HepG2 (cell line): ENCODE data around the gene S100A5. TPM values are rescaled to one million over a fixed set of nuclear protein-coding genes. Genes with fewer than 3 reads are reported as not detected.

ENCODE experiments used
- ATAC-seq: fragments of 200-7000 bp; cut with Tn5 transposase; 3 replicates; pipeline ENCODE4 v1.9.1; 2020; ENCODE audit warnings: mild to moderate bottlenecking, moderate library complexity
- BruUV-seq: library from RNA; stranded (reverse); fragments of 400-500 nt; replicated peaks from 2 replicates; lab custom pipeline; 2021; lab: Mats Ljungman, UMichigan
- CTCF ChIA-PET: fragments of 300-600 bp; formaldehyde crosslinking; extraction: SDS; loops from one replicate; lab custom pipeline; 2021; ENCODE audit warnings: low total read pairs, inconsistent platforms, low intra/inter-chr PET ratio; lab: Yijun Ruan, JAX
- POLR2A ChIA-PET: fragments of 350-600 bp; sonication (Branson Sonifier 250); formaldehyde crosslinking; loops from one replicate; lab custom pipeline; 2020; ENCODE audit warnings: antibody characterized with exemption, inconsistent platforms; lab: Yijun Ruan, JAX
- DNase-seq: peaks from one replicate; pipeline ENCODE4 v3.0.0-alpha.2; 2015; ENCODE audit warnings: low spot score
- FAIRE-seq: peaks from 3 replicates; lab custom pipeline; 2011; peaks lifted over from hg19 to GRCh38; lab: Jason Lieb, UNC
- H2AFZ ChIP-seq: one replicate; pipeline ENCODE4 v1.6.1; 2011; ENCODE audit warnings: low read length, inconsistent platforms
- H3K27ac ChIP-seq: fragments of 300-600 bp; 3 replicates; pipeline ENCODE4 v1.8.0; 2011; ENCODE audit warnings: mixed run types, mild to moderate bottlenecking, mixed read lengths, low read length, inconsistent platforms; ENCODE audit not compliant: insufficient read depth; ENCODE audit errors: extremely low read length
- H3K27me3 ChIP-seq, 2 experiments: fragments of 200-600 bp in 1 of 2; 2 replicates in 1 of 2; 3 replicates in 1 of 2; pipeline versions ENCODE4 v1.6.0 to v1.8.0; 2011; ENCODE audit warnings: low read length in 2 of 2, mild to moderate bottlenecking in 2 of 2, moderate library complexity in 2 of 2, inconsistent platforms in 1 of 2; ENCODE audit not compliant: insufficient read depth in 2 of 2, control insufficient read depth in 1 of 2
- H3K36me3 ChIP-seq, 2 experiments: fragments of 200-600 bp in 1 of 2; replicated peaks in 1 of 2; 2 replicates in 1 of 2; 3 replicates in 1 of 2; pipeline versions ENCODE4 v1.5.1 to v1.8.0; 2011; ENCODE audit warnings: low read length in 2 of 2, inconsistent platforms in 1 of 2; ENCODE audit not compliant: insufficient read depth in 2 of 2, control insufficient read depth in 1 of 2
- H3K4me1 ChIP-seq: 2 replicates; pipeline ENCODE4 v1.5.1; 2012; ENCODE audit warnings: low read length, inconsistent platforms; ENCODE audit not compliant: insufficient read depth
- H3K4me2 ChIP-seq: 2 replicates; pipeline ENCODE4 v1.6.0; 2011; ENCODE audit warnings: low read depth, low read length, inconsistent platforms
- H3K4me3 ChIP-seq, 3 experiments: fragments of 200-600 bp in 1 of 3; sonication (generic), shearing (Covaris generic) in 1 of 3; replicated peaks in 1 of 3; 2 replicates each; pipeline ENCODE4 v1.5.1; 2011 to 2016; ENCODE audit warnings: low read length in 3 of 3, inconsistent platforms in 2 of 3, low read depth in 2 of 3, mild to moderate bottlenecking in 2 of 3, control low read depth in 1 of 3, mixed read lengths in 1 of 3; ENCODE audit not compliant: insufficient read depth in 1 of 3
- H3K79me2 ChIP-seq: one replicate; pipeline ENCODE4 v1.6.1; 2011; ENCODE audit warnings: low read length, inconsistent platforms; ENCODE audit not compliant: insufficient read depth
- H3K9ac ChIP-seq: 2 replicates; pipeline ENCODE4 v1.6.0; 2011; ENCODE audit warnings: mild to moderate bottlenecking, low read depth, low read length, inconsistent platforms; ENCODE audit not compliant: insufficient read depth
- H3K9me3 ChIP-seq: 2 replicates; pipeline ENCODE4 v1.5.1; 2012; ENCODE audit warnings: mild to moderate bottlenecking, low read length
- H4K20me1 ChIP-seq: 2 replicates; pipeline ENCODE4 v1.6.0; 2011; ENCODE audit warnings: inconsistent platforms, mild to moderate bottlenecking, low read length, moderate library complexity; ENCODE audit not compliant: insufficient read depth
- ARHGAP35 ChIP-seq: sonication (generic); formaldehyde crosslinking; IDR thresholded peaks from 2 replicates; pipeline ENCODE4 v1.9.0; 2022; ENCODE audit warnings: mild to moderate bottlenecking, inconsistent platforms, moderate library complexity, missing genetic modification reagents, borderline replicate concordance
- ATF3 ChIP-seq: sonication (generic); formaldehyde crosslinking; IDR thresholded peaks from 2 replicates; pipeline ENCODE4 v1.4.0; 2020; ENCODE audit warnings: missing genetic modification reagents
- CHCHD3 ChIP-seq: sonication (generic); formaldehyde crosslinking; IDR thresholded peaks from 2 replicates; pipeline ENCODE4 v1.8.0; 2022; ENCODE audit warnings: mild to moderate bottlenecking, missing genetic modification reagents, moderate library complexity
- DDIT3 ChIP-seq: sonication (generic); formaldehyde crosslinking; IDR thresholded peaks from 2 replicates; pipeline ENCODE4 v1.4.0; 2020; ENCODE audit warnings: mild to moderate bottlenecking, missing genetic modification reagents
- DNMT1 ChIP-seq: sonication (generic); formaldehyde crosslinking; IDR thresholded peaks from 2 replicates; pipeline ENCODE4 v1.5.1; 2020; ENCODE audit warnings: mild to moderate bottlenecking, missing genetic modification reagents
- HES4 ChIP-seq: sonication (generic); formaldehyde crosslinking; IDR thresholded peaks from 2 replicates; pipeline ENCODE4 v1.9.0; 2021; ENCODE audit warnings: mild to moderate bottlenecking, missing genetic modification reagents, borderline replicate concordance
- HHEX ChIP-seq: IDR thresholded peaks from 2 replicates; pipeline ENCODE4 v1.6.1; 2016; ENCODE audit warnings: control low read depth
- HNRNPL ChIP-seq: fragments of 200-400 bp; formaldehyde crosslinking; IDR thresholded peaks from 2 replicates; pipeline ENCODE4 v1.6.1; 2017; ENCODE audit warnings: mild to moderate bottlenecking, low read depth, low read length
- MIER3 ChIP-seq: IDR thresholded peaks from 2 replicates; pipeline ENCODE4 v1.6.1; 2016; ENCODE audit warnings: missing compliant biosample characterization, borderline replicate concordance
- RBAK ChIP-seq: sonication (generic); formaldehyde crosslinking; IDR thresholded peaks from 2 replicates; pipeline ENCODE4 v1.5.1; 2020; ENCODE audit warnings: mild to moderate bottlenecking, missing genetic modification reagents
- TBP ChIP-seq: sonication (generic); formaldehyde crosslinking; IDR thresholded peaks from 2 replicates; pipeline ENCODE4 v1.5.0; 2020; ENCODE audit warnings: missing genetic modification reagents
- THAP7 ChIP-seq: sonication (generic); formaldehyde crosslinking; IDR thresholded peaks from 2 replicates; pipeline ENCODE4 v1.8.1; 2023; ENCODE audit warnings: mild to moderate bottlenecking, missing genetic modification reagents
- ZMYM3 ChIP-seq: sonication (generic); formaldehyde crosslinking; IDR thresholded peaks from 2 replicates; pipeline ENCODE4 v1.5.1; 2020; ENCODE audit warnings: mild to moderate bottlenecking, missing genetic modification reagents
- ZNF12 ChIP-seq: sonication (generic); formaldehyde crosslinking; IDR thresholded peaks from 2 replicates; pipeline ENCODE4 v1.5.0; 2020; ENCODE audit warnings: missing genetic modification reagents
- ZNF280B ChIP-seq: sonication (generic); formaldehyde crosslinking; IDR thresholded peaks from 2 replicates; pipeline ENCODE4 v1.5.0; 2020; ENCODE audit warnings: missing genetic modification reagents, mild to moderate bottlenecking, borderline replicate concordance
- ZNF430 ChIP-seq: sonication (generic); formaldehyde crosslinking; IDR thresholded peaks from 2 replicates; pipeline ENCODE4 v1.9.0; 2021; ENCODE audit warnings: mild to moderate bottlenecking, missing genetic modification reagents
- ZNF513 ChIP-seq: sonication (generic); formaldehyde crosslinking; conservative IDR thresholded peaks from 2 replicates; pipeline ENCODE4 v1.5.0; 2020; ENCODE audit warnings: missing genetic modification reagents
- ZNF629 ChIP-seq: sonication (generic); formaldehyde crosslinking; conservative IDR thresholded peaks from 2 replicates; pipeline ENCODE4 v1.5.0; 2020; ENCODE audit warnings: missing genetic modification reagents
- ZNF746 ChIP-seq: sonication (generic); formaldehyde crosslinking; IDR thresholded peaks from 2 replicates; pipeline ENCODE4 v1.8.0; 2022; ENCODE audit warnings: mild to moderate bottlenecking, missing genetic modification reagents
- ZNF788 ChIP-seq: sonication (generic); formaldehyde crosslinking; IDR thresholded peaks from 2 replicates; pipeline ENCODE4 v1.5.0; 2020; ENCODE audit warnings: mild to moderate bottlenecking, missing genetic modification reagents, borderline replicate concordance
- WGBS: methylation state at CpG from one replicate; pipeline ENCODE4 v1.1.6; 2017; ENCODE audit warnings: low lambda C conversion rate; 5-methylcytosine and 5-hydroxymethylcytosine counted together
- in situ Hi-C: cut with HindIII; loops from 2 replicates; pipeline ENCODE4 v1.10.0; 2017; ENCODE audit warnings: low pct_unique_long_range_greater_than_20kb; ENCODE audit not compliant: extremely low pct_ligation_motif_present
- intact Hi-C: fragments of 100-400 bp; cut with micrococcal nuclease; formaldehyde crosslinking; loops from one replicate; pipeline ENCODE4 v1.10.0; 2022; ENCODE audit not compliant: unreplicated experiment
- polyA plus RNA-seq, 8 experiments: library from polyadenylated mRNA; depleted of rRNA in 3 of 8; stranded (reverse) in 7 of 8; unstranded in 1 of 8; fragments of >200 nt; fragmentation: Illumina TruSeq in 4 of 8; extraction: Trizol in 4 of 8; gene quantifications; 2 replicates each; pipeline versions ENCODE4 v1.2.1 to v1.2.3, GENCODE V29; 2011 to 2016; ENCODE audit warnings: low read depth in 4 of 8, missing spikeins in 1 of 8, mixed read lengths in 1 of 8; ENCODE audit not compliant: insufficient read depth in 1 of 8
- total RNA-seq, 5 experiments: library from RNA; depleted of rRNA; stranded (reverse); fragments of >200 nt; fragmentation: Illumina TruSeq; extraction: Trizol; gene quantifications; 2 replicates each; pipeline ENCODE4 v1.2.3, GENCODE V29; 2016; ENCODE audit warnings: low read depth in 1 of 5

S100A5 gene
- total and polyA plus RNA-seq, 2 of the 13 experiments (the other 11 are each of a cell fraction or from before 2014, with no cell fraction given), result not detected

GRCh38 chr1:153547560-153548551 lies 7.1 kb upstream of the S100A5 start:
- intact Hi-C loops (no loop called here), in situ Hi-C loops (no loop called here)
- no TSS peak for BruUV-seq
- no peak overlapping the region for H3K4me3 ChIP-seq
- H2AFZ ChIP-seq, result no peak overlapping the region
- no peaks in the 10 kb centered on the region for H4K20me1 ChIP-seq
- H3K27ac ChIP-seq, result no peak overlapping the region
- no peaks in the 10 kb centered on the region for H3K9me3 ChIP-seq
- CTCF ChIA-PET, result no interaction called here
- no peaks in the 10 kb centered on the region for H3K79me2 ChIP-seq
- no peaks in the 10 kb centered on the region for H3K36me3 ChIP-seq
- H3K9ac ChIP-seq, result no peak overlapping the region
- peaks cover 3 to 8% of the 10 kb centered on the region in 2 experiments; a peak in 3 of 5 replicates for H3K27me3 ChIP-seq
- FAIRE-seq (no peak), DNase-seq (no peak), ATAC-seq (no peak)
- peaks cover 97% of the 10 kb centered on the region for H3K4me1 ChIP-seq
- H3K4me2 ChIP-seq, result no peak overlapping the region
- 66% methylated on average over 18 of the region's 19 CpGs for WGBS
- POLR2A ChIA-PET, result interaction anchor here (1.0 kb wide), 1 partner anchor 12 kb away, joined by 5 read pairs; the partner anchor contains the start of gene S100A6
- TF ChIP-seq HNRNPL (no peak), THAP7 (no peak), ZNF280B (CRISPR knock-in tag) (no peak), ATF3 (no peak), ZNF746 (CRISPR knock-in tag) (no peak), ZNF629 (CRISPR knock-in tag) (peak; percentile 81), ARHGAP35 (no peak), ZNF788 (no peak), HES4 (CRISPR knock-in tag) (no peak), ZNF513 (no peak), CHCHD3 (CRISPR knock-in tag) (no peak), DDIT3 (CRISPR knock-in tag) (no peak), ZNF12 (CRISPR knock-in tag) (no peak), ZMYM3 (peak; percentile 27; the same call in 1 of the 2 replicates), HHEX (CRISPR knock-in tag) (no peak), ZNF430 (CRISPR knock-in tag) (no peak), RBAK (no peak), MIER3 (CRISPR knock-in tag) (no peak), DNMT1 (CRISPR knock-in tag) (no peak), TBP (no peak)
